ENCODE measurements around the gene UBQLN1.
"Not testable (repeated sequence)": the region's sequence is repeated elsewhere in the genome, so short reads cannot be mapped to it uniquely, and the experiment has no call there.

UBQLN1 gene

GRCh38 chr9:83707768-83708514 lies at the start of gene UBQLN1:
TSS of gene UBQLN1 (minus strand) at chr9:83707958. CDS start at chr9:83707679, 279 bp downstream.
- DNase-seq (ENCODE audit: low spot score), result peak; percentile 87

- DNase-seq (ENCODE audit: low spot score), result no peak
Measured at GRCh38 chr9:83754383-83754977, 46.7 kb upstream of the UBQLN1 start.

- DNase-seq (ENCODE audit: low spot score), result no peak
Measured at GRCh38 chr9:83749706-83750105, 41.9 kb upstream of the UBQLN1 start.

- DNase-seq (ENCODE audit: low spot score), result no peak
Measured at GRCh38 chr9:83744206-83744605, 36.4 kb upstream of the UBQLN1 start.

- DNase-seq (ENCODE audit: low spot score), result no peak
Measured at GRCh38 chr9:83733739-83734138, 26.0 kb upstream of the UBQLN1 start.

- DNase-seq (ENCODE audit: low spot score), result not testable (repeated sequence)
Measured at GRCh38 chr9:83728591-83729368, 21.0 kb upstream of the UBQLN1 start.

GRCh38 chr9:83724436-83724835 lies 16.7 kb upstream of the UBQLN1 start:
- no peak for DNase-seq (ENCODE audit: low spot score)

GRCh38 chr9:83722726-83723495 lies 15.2 kb upstream of the UBQLN1 start:
- no peak for DNase-seq (ENCODE audit: low spot score)

GRCh38 chr9:83721509-83721908 lies 13.8 kb upstream of the UBQLN1 start:
- DNase-seq (ENCODE audit: low spot score), result no peak

GRCh38 chr9:83715794-83716193 lies 8.0 kb upstream of the UBQLN1 start:
- no peak for DNase-seq (ENCODE audit: low spot score)

- DNase-seq (ENCODE audit: low spot score), result no peak
Measured at GRCh38 chr9:83715221-83715620, 7.5 kb upstream of the UBQLN1 start.

GRCh38 chr9:83714329-83714728 lies 6.6 kb upstream of the UBQLN1 start:
- DNase-seq (ENCODE audit: low spot score), result no peak

- DNase-seq (ENCODE audit: low spot score), result peak; percentile 76
Measured at GRCh38 chr9:83708515-83709158, 879 bp upstream of the UBQLN1 start.

GRCh38 chr9:83707518-83707767 lies 315 bp downstream of the UBQLN1 start:
- no peak for DNase-seq (ENCODE audit: low spot score)

- no peak for DNase-seq (ENCODE audit: low spot score)
Measured at GRCh38 chr9:83706676-83707517, 861 bp downstream of the UBQLN1 start.

GRCh38 chr9:83705219-83705651 lies 2.5 kb downstream of the UBQLN1 start:
- DNase-seq (ENCODE audit: low spot score), result not testable (repeated sequence)

GRCh38 chr9:83701769-83702168 lies 6.0 kb downstream of the UBQLN1 start:
- no peak for DNase-seq (ENCODE audit: low spot score)

GRCh38 chr9:83701286-83701685 lies 6.5 kb downstream of the UBQLN1 start:
- no peak for DNase-seq (ENCODE audit: low spot score)

- no peak for DNase-seq (ENCODE audit: low spot score)
Measured at GRCh38 chr9:83699615-83700014, 8.1 kb downstream of the UBQLN1 start.

- DNase-seq (ENCODE audit: low spot score), result no peak
Measured at GRCh38 chr9:83698976-83699585, 8.7 kb downstream of the UBQLN1 start.

- DNase-seq (ENCODE audit: low spot score), result no peak
Measured at GRCh38 chr9:83691492-83691891, 16.3 kb downstream of the UBQLN1 start.

Data from globus pallidus (tissue), 1 donor.